NOMO-1 (cell line): ENCODE results near the gene CXCR1.
A peak's percentile ranks its signal among the peaks of the same experiment; 100 is the strongest.
"Not testable (repeated sequence)": the region's sequence is repeated elsewhere in the genome, so short reads cannot be mapped to it uniquely, and the experiment has no call there.

Experiments
- DNase-seq, 2 experiments: peaks; one replicate each; lab custom pipeline; 2025; ENCODE audit not compliant: unreplicated experiment in 2 of 2; lab: John Stamatoyannopoulos, UW

CXCR1 gene

GRCh38 chr2:218166791-218167190 is at the start of gene CXCR1:
CXCR1 (minus strand) TSS chr2:218166962; CDS start chr2:218165211, 1,751 bp downstream.
- DNase-seq = peak; percentile 78 to 88

- DNase-seq = no peak
Measured at GRCh38 chr2:218216336-218216673, 49.5 kb upstream of the CXCR1 start.

- DNase-seq = no peak
Measured at GRCh38 chr2:218214116-218214515, 47.4 kb upstream of the CXCR1 start.

- no peak for DNase-seq
Measured at GRCh38 chr2:218209078-218209477, 42.3 kb upstream of the CXCR1 start.

- no peak for DNase-seq
Measured at GRCh38 chr2:218202266-218202665, 35.5 kb upstream of the CXCR1 start.

- no peak for DNase-seq
Measured at GRCh38 chr2:218196974-218197373, 30.2 kb upstream of the CXCR1 start.

- no peak for DNase-seq
Measured at GRCh38 chr2:218194880-218195279, 28.1 kb upstream of the CXCR1 start.

GRCh38 chr2:218193701-218194100 is 26.9 kb upstream of the CXCR1 start:
- no peak for DNase-seq

GRCh38 chr2:218192902-218193430 is 26.2 kb upstream of the CXCR1 start:
- peak; percentile 32 to 36 for DNase-seq

GRCh38 chr2:218188528-218188927 is 21.8 kb upstream of the CXCR1 start:
- DNase-seq = no peak

GRCh38 chr2:218187296-218188015 is 20.7 kb upstream of the CXCR1 start:
- no peak for DNase-seq

GRCh38 chr2:218186876-218187275 is 20.1 kb upstream of the CXCR1 start:
- no peak for DNase-seq

- peak; percentile 16 to 79 for DNase-seq
Measured at GRCh38 chr2:218186355-218186766, 19.6 kb upstream of the CXCR1 start.

GRCh38 chr2:218184331-218184730 is 17.6 kb upstream of the CXCR1 start:
- no peak for DNase-seq

GRCh38 chr2:218180467-218181114 is 13.8 kb upstream of the CXCR1 start:
- no peak for DNase-seq

- no peak for DNase-seq
Measured at GRCh38 chr2:218179782-218180181, 13.0 kb upstream of the CXCR1 start.

- no peak for DNase-seq
Measured at GRCh38 chr2:218172845-218173244, 6.1 kb upstream of the CXCR1 start.

GRCh38 chr2:218171744-218172143 is 5.0 kb upstream of the CXCR1 start:
- not testable (repeated sequence) for DNase-seq

GRCh38 chr2:218169757-218170546 is 3.2 kb upstream of the CXCR1 start:
- no peak for DNase-seq

GRCh38 chr2:218168635-218169462 is 2.1 kb upstream of the CXCR1 start:
- peak; percentile 21 to 63 for DNase-seq

GRCh38 chr2:218168016-218168415 is 1.3 kb upstream of the CXCR1 start:
- no peak for DNase-seq
